ENCODE data around the gene PRPF39.

GRCh38 chr14:45070215-45070614 lies 13.7 kb upstream of the PRPF39 start:
- TF ChIP-seq, protein P1, sequence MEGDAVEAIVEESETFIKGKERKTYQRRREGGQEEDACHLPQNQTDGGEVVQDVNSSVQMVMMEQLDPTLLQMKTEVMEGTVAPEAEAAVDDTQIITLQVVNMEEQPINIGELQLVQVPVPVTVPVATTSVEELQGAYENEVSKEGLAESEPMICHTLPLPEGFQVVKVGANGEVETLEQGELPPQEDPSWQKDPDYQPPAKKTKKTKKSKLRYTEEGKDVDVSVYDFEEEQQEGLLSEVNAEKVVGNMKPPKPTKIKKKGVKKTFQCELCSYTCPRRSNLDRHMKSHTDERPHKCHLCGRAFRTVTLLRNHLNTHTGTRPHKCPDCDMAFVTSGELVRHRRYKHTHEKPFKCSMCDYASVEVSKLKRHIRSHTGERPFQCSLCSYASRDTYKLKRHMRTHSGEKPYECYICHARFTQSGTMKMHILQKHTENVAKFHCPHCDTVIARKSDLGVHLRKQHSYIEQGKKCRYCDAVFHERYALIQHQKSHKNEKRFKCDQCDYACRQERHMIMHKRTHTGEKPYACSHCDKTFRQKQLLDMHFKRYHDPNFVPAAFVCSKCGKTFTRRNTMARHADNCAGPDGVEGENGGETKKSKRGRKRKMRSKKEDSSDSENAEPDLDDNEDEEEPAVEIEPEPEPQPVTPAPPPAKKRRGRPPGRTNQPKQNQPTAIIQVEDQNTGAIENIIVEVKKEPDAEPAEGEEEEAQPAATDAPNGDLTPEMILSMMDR (IDR thresholded peaks at IDR 0.05), result no peak
- TF ChIP-seq TCF7 (CRISPR knock-in tag; IDR thresholded peaks at IDR 0.05; ENCODE audit: low read depth) (no peak), ZNF263 (CRISPR knock-in tag; IDR thresholded peaks at IDR 0.05; ENCODE audit: low read depth) (no peak), TEAD1 (CRISPR knock-in tag; IDR thresholded peaks at IDR 0.05) (no peak)
- TF ChIP-seq, protein P2, sequence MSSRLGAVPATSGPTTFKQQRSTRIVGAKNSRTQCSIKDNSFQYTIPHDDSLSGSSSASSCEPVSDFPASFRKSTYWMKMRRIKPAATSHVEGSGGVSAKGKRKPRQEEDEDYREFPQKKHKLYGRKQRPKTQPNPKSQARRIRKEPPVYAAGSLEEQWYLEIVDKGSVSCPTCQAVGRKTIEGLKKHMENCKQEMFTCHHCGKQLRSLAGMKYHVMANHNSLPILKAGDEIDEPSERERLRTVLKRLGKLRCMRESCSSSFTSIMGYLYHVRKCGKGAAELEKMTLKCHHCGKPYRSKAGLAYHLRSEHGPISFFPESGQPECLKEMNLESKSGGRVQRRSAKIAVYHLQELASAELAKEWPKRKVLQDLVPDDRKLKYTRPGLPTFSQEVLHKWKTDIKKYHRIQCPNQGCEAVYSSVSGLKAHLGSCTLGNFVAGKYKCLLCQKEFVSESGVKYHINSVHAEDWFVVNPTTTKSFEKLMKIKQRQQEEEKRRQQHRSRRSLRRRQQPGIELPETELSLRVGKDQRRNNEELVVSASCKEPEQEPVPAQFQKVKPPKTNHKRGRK (CRISPR knock-in tag; IDR thresholded peaks at IDR 0.05; ENCODE audit: borderline replicate concordance), result no peak
- TF ChIP-seq, protein P3, sequence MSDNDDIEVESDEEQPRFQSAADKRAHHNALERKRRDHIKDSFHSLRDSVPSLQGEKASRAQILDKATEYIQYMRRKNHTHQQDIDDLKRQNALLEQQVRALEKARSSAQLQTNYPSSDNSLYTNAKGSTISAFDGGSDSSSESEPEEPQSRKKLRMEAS (CRISPR knock-in tag; IDR thresholded peaks at IDR 0.05), result no peak
